HG03039 (cell line): ENCODE data around the gene HNF1A.

Experiments
- ATAC-seq: cut with Tn5 transposase; IDR thresholded peaks from one replicate; pipeline ENCODE4 v1.9.1; 2021; ENCODE audit warnings: mild to moderate bottlenecking, moderate library complexity; ENCODE audit not compliant: unreplicated experiment

HNF1A gene

DNA sequence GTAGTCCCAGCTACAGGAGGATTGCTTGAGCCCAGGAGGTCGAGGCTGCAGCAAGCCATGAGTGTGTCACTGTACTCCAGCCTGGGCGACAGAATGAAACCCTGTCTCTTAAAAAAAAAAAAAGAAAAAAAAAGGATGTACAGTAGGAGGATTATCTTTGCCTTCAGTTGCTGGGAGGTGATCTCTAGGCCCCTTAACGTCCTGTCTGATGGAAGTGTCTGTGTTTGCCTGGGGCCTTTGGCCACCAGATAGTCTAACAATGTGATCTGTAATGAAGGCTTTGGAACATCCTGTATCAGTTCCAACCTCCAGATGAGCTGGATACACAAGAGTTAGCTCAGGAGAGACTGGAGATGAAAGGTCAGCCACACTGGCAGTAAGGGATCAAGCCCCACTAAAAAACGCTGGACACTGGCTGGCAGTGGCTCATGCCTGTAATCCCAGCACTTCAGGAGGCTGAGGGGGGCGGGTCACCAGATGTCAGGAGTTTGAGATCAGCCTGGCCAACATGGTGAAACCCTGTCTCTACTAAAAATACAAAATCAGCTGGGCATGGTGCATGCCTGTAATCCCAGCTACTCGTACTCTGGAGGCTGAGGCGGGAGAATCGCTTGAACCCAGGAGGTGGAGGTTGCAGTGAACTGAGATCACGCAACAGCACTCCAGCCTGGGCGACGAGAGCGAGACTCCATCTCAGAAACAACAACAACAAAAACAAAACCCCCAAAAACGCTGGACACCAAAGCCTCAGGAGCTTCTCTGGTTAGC is 19.0 kb upstream of the HNF1A start:
- ATAC-seq: no peak

- no peak for ATAC-seq
Measured at GRCh38 chr12:120960657-120961056, 17.7 kb upstream of the HNF1A start.

GRCh38 chr12:120961604-120962531 is 16.5 kb upstream of the HNF1A start:
- no peak for ATAC-seq

GRCh38 chr12:120962532-120963020 is 15.8 kb upstream of the HNF1A start:
- ATAC-seq: no peak

GRCh38 chr12:120964298-120964697 is 14.0 kb upstream of the HNF1A start:
- no peak for ATAC-seq

GRCh38 chr12:120965534-120966091 is 12.7 kb upstream of the HNF1A start:
- no peak for ATAC-seq

DNA sequence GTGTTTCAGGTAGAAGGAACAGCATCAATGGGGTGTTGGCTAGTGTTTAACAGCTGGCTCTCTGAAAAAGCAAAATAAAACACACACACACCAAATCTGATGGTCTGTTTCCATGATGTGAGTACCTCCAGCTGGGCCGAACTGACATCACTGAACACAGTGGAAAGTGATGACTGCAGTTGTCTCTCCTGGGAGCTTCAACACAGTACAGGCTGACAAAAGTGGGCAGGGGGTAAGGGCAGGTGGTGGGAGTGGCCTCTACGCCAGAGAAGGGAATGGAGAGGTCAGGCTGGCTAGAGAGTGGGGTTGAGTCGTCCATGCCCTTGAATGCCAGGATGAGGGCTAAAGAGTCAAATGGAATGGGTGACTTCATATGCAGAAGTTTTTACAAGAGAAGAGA is 8.0 kb upstream of the HNF1A start:
- ATAC-seq: no peak

GRCh38 chr12:120971299-120972180 is 6.8 kb upstream of the HNF1A start:
- no peak for ATAC-seq

DNA sequence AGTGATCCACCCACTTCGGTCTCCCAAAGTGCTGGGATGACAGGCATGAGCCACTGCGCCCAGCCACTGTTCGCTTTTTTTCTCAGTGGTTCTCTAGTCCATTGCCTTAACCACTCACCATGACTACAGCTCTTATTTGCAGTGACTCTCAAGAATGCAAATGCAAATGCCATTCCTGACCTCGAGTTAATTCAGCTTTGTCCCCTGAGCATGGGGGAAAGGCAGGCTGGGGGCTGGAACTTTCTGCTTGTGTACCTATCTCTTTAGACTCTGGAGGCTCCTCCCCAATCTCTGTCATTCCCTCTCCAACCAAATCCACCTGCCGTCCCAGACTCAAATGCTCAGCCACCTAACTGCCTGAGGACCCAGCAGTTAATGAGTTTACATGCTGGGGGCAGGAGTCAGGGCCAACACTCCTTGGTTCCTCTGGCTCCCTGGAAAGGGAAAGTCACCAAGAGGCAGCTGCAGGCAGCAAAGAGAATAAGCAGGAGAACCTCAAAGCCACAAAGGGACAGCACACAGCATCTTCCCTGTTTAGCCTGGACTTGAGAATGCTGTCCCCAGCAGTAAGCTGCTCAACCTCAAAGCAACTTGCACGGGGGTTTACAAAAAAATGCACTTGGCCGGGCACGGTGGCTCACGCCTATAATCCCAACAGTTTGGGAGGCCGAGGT is 5.3 kb upstream of the HNF1A start:
- ATAC-seq: no peak

DNA sequence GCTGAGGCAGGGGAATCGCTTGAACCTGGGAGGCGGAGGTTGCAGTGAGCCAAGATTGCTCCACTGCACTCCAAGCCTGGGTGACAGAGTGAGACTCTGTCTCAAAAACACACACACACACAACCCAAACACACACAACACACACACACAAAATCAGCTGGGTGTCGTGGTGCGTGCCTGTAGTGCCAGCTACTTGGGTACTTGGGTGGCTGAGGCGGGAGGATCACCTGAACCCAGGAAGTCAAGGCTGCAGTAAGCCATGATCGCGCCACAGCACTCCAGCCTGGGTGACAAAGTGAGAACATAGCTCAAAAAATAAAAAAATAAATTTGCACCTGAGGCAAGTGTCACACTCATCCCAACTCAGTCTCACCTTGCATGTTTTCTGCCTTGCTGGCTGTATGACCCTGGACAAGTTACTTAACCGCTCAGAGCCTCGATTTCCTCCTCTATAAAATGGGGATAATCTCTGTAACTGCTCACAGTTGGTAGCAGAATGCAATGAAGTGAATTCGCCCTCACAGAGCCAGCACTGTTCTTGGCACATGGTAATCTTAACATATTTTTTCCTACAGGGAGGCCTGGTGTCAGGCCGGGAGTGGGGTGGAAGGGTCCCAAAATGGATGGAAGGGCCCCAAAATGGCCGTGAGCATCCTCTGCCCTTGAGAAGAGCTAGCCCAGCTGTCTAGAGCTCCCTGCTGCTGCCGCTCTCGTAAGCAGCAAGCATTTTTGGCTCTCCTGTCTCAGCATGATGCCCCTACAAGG is 630 bp upstream of the HNF1A start:
- no peak for ATAC-seq

DNA sequence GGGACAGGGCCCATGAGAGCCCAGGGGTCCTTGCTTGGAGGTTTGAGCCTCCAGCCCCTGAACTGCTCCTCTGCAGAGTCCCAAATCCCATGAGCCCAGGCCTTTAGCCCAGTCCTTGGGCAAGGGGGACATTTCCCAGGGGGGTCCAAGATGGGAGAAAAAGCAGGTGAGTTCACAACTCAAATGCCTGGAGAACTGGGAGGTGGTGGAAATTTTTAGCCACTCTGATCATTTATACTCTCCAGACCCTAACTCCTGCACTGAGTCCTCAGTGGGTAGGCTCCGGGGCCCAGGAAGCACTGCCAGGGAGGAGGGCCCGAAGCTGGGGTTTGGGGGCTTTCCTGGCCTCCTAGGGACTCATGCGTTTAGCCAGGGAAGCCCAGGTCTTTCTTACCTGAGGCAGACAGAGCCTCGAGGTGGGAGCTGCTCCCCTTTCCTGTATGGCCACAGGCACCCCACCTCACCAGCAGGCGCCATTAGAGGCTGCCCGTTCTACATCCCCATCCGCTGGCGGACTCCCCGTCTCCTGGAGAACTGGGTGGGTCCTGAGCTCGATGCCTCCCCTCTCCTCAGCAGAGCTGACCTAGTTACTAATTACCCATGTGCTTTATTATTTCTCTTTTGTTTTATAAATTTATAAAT is 998 bp downstream of the HNF1A start:
- ATAC-seq: no peak

DNA sequence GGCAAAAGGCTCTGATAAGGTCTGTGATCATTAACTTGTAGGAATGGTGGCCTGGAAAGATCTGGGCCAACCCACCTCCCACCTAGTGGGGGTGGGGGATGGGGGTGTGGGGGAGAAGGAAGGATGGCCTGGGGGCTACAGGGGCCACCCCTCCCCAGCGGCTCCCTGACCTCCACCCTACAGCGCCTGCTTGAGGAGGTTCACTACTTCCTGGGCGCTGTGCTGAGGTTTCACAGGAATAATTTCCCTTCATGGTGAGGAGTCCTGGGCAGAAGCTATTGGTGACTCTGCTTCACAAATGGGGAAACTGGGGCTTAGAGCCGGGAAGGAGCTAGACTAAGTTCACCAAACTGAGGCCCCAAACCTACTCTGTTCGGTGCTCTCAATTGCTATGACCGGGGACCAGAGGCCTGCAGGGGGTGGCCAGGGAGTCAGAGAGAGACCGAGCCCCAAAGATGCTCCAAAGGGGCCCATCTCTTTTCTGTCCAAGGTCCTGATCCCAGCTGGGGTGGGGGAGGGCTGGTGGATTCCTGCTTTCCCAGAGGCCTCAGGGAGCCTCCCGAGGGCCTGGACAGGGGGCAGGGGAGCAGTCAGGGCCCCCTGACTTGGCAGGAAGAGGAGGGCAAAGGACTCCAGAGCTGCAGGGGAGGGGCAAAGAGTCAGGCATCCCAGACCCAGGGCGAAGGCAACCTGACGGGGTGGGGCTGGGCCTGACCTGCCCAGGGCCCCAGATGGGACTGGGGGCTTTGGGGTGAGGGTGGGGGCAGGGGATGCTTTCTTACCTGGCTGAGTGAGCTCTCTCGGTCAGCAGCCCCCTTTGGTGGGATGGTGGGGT is 1.7 kb downstream of the HNF1A start:
- no peak for ATAC-seq

GRCh38 chr12:120980800-120981368 is 2.5 kb downstream of the HNF1A start:
- no peak for ATAC-seq

- no peak for ATAC-seq
Measured at GRCh38 chr12:120981407-120981941, 3.1 kb downstream of the HNF1A start.

DNA sequence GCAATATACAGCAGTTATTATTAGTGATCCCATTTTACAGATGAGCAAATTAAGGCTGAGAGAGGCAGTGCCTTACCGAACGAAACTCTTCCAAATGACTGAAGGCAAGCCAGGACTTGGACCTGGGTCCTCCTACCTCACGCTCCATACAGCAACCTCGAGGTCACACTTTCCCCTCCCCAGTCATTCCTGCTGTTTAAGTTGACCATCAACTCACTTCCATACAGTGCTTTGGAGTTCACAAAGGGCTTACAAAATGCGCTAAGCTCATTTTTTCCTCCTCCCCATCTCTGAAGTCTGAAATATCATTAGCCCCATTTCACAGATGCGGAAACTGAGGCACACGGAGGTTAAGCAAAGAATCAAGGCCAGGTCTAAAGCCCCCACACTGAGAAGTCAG is 4.3 kb downstream of the HNF1A start:
- ATAC-seq: no peak

DNA sequence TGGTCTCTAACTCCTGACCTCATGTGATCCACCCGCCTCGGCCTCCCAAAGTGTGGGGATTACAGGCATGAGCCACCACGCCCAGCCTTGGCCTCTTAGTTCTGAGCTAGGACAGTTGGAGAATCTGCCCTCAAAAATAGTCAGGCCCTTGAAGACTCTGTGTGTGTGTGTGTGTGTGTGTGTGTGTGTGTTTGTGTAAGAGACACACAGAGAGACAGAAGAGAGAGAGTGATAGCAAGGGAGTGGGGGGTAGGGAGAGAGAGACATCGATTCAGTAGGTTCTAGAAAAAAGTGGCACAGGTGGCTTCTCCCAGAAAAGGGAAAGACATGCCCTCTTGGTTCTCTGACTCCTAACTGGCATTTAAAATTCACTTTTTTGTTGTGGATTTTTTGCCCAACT is 5.4 kb downstream of the HNF1A start:
- ATAC-seq: no peak

- no peak for ATAC-seq
Measured at GRCh38 chr12:120984351-120984898, 6.1 kb downstream of the HNF1A start.
